GM19467 (cell line): ENCODE measurements around the gene PISD.

Experiments
- ATAC-seq: cut with Tn5 transposase; IDR thresholded peaks from one replicate; pipeline ENCODE4 v1.9.1; 2021; ENCODE audit warnings: mild to moderate bottlenecking, moderate library complexity; ENCODE audit not compliant: unreplicated experiment

The PISD gene

GRCh38 chr22:31578171-31578570 is 83.8 kb downstream of the PISD start:
- ATAC-seq, result no peak

- no peak for ATAC-seq
These were observed 84.3 kb downstream of the PISD start for GRCh38 chr22:31577711-31578110.

DNA sequence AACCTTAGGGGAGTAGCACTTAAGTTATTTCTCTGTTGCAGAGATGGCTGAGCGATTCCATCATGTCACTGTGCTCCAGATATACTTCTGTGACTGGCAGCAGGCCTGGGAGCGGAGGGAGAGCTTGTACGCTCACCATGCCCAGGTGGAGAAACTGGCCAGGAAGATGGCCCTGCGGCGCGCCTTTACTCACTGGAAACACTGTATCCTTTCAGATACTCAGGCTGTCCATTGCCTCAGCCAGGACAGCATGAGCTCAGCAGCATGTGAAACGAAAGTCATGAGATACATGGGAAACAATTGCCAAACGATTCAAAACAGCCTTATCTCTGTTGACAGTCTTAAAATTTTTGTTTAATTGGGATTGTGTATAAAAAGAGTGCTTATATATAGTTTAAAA is 86.8 kb downstream of the PISD start:
- no peak for ATAC-seq

DNA sequence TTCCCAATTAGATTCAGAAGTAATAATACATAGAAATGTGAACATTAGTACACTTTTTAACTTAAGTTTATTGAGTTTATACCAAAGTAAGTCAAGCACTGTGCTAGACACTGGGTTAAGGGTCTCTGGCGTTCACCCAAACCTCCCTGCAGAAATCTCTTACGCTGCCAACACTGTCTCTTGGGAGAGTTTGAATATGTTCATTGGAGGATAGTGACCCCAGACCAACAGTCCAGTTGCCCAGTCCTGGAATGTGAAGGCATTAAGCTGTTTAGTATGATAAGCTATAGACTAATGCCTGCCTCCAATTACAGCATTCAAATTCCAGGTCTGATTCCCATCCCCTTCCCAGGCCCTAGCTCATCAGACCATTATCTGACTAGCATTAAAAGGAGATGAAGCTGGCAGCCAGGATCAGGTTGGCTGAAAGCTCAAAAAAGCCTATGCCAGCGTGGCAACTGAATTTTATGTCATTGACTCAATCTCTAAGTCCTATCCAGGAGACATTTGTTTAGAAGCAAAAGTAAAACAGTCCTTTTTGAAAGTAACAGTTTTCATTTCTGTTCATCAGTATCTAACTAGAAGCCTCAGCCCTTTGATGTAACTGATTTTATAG is 87.9 kb downstream of the PISD start:
- ATAC-seq, result no peak

- no peak for ATAC-seq
These were observed 89.1 kb downstream of the PISD start for GRCh38 chr22:31572939-31573338.

- ATAC-seq, result no peak
These were observed 92.9 kb downstream of the PISD start for GRCh38 chr22:31569126-31569525.
